K562 (cell line): Measurements from ENCODE around the gene OSBPL3. TPM values are rescaled to one million over a fixed set of nuclear protein-coding genes. Genes with fewer than 3 reads are reported as not detected.

Experiments used
- BRCA1 ChIP-seq, 2 experiments: fragments of 450-650 bp in 1 of 2; sonication (generic) in 1 of 2; formaldehyde crosslinking in 1 of 2; IDR thresholded peaks; 2 replicates each; pipeline versions ENCODE4 v1.5.0 to v1.6.1; 2017 to 2020; ENCODE audit warnings: mild to moderate bottlenecking in 1 of 2, missing genetic modification reagents in 1 of 2
- BRD4 ChIP-seq: fragments of 200-600 bp; sonication (generic); IDR thresholded peaks from 2 replicates; pipeline ENCODE4 v1.6.1; 2017; ENCODE audit warnings: inconsistent platforms
- FOS ChIP-seq: IDR thresholded peaks from 3 replicates; pipeline ENCODE4 v1.6.1; 2011; ENCODE audit not compliant: insufficient read length; ENCODE audit errors: extremely low read depth
- HES1 ChIP-seq: fragments of 450-650 bp; IDR thresholded peaks from 2 replicates; pipeline ENCODE4 v1.6.1; 2016; ENCODE audit warnings: low read depth, mild to moderate bottlenecking, moderate library complexity
- JUND ChIP-seq, 2 experiments: IDR thresholded peaks; 2 replicates in 1 of 2; 3 replicates in 1 of 2; pipeline ENCODE4 v1.6.1; 2011; ENCODE audit warnings: borderline replicate concordance in 2 of 2, low read depth in 2 of 2, low read length in 2 of 2, improper control_type of control experiment in 1 of 2, missing biosample characterization in 1 of 2, missing genetic modification characterization in 1 of 2, missing genetic modification reagents in 1 of 2
- KLF1 ChIP-seq: fragments of 450-650 bp; IDR thresholded peaks from 2 replicates; pipeline ENCODE4 v1.6.1; 2016; ENCODE audit warnings: missing genetic modification characterization, missing compliant biosample characterization
- MTA3 ChIP-seq: fragments of 450-650 bp; formaldehyde crosslinking; IDR thresholded peaks from 2 replicates; pipeline ENCODE4 v1.6.1; 2017; ENCODE audit warnings: mild to moderate bottlenecking, borderline replicate concordance
- NR2C2 ChIP-seq, 2 experiments: fragments of 200-800 bp in 1 of 2; sonication (Bioruptor generic) in 1 of 2; sonication (generic) in 1 of 2; formaldehyde crosslinking in 1 of 2; IDR thresholded peaks; 2 replicates each; pipeline versions ENCODE4 v1.6.1 to v1.8.0; 2016 to 2022; ENCODE audit warnings: mild to moderate bottlenecking in 1 of 2, missing compliant biosample characterization in 1 of 2, missing genetic modification characterization in 1 of 2, missing genetic modification reagents in 1 of 2
- RBFOX2 ChIP-seq: fragments of 200-400 bp; formaldehyde crosslinking; IDR thresholded peaks from 2 replicates; pipeline ENCODE4 v1.6.1; 2017; ENCODE audit warnings: low read depth, mild to moderate bottlenecking, low read length, moderate library complexity
- TFAM ChIP-seq: fragments of 250-450 bp; sonication (Bioruptor Pico); conservative IDR thresholded peaks from 2 replicates; pipeline ENCODE4 v1.5.0; 2021; ENCODE audit warnings: mild to moderate bottlenecking, moderate library complexity
- U2AF2 ChIP-seq: fragments of 200-400 bp; formaldehyde crosslinking; optimal IDR thresholded peaks from 2 replicates; pipeline ENCODE3; 2017; ENCODE audit warnings: low read depth, mild to moderate bottlenecking, low read length
- XRCC4 ChIP-seq: IDR thresholded peaks from one replicate; pipeline ENCODE4 v1.6.1; 2011; ENCODE audit not compliant: insufficient read depth, insufficient read length; ENCODE audit errors: extremely low read depth
- ZBTB17 ChIP-seq: fragments of 450-650 bp; formaldehyde crosslinking; IDR thresholded peaks from 2 replicates; pipeline ENCODE4 v1.4.0; 2020; ENCODE audit warnings: mild to moderate bottlenecking
- ZNF140 ChIP-seq: fragments of 250-450 bp; sonication (Bioruptor Pico); IDR thresholded peaks from 2 replicates; pipeline ENCODE4 v1.8.0; 2021; ENCODE audit warnings: moderate library complexity, mild to moderate bottlenecking, inconsistent platforms
- ZNF431 ChIP-seq: sonication (generic); formaldehyde crosslinking; IDR thresholded peaks from 2 replicates; pipeline ENCODE4 v1.8.0; 2022; ENCODE audit warnings: mild to moderate bottlenecking, missing genetic modification reagents
- ZNF583 ChIP-seq: fragments of 250-450 bp; sonication (Bioruptor Pico); IDR thresholded peaks from 2 replicates; pipeline ENCODE4 v1.4.0; 2020
- ZNF740 ChIP-seq, 3 experiments: fragments of 200-800 bp in 1 of 3; sonication (Bioruptor generic) in 1 of 3; sonication (generic) in 1 of 3; formaldehyde crosslinking in 1 of 3; IDR thresholded peaks; 2 replicates each; pipeline versions ENCODE4 v1.6.1 to v1.8.0; 2016 to 2022; ENCODE audit warnings: mild to moderate bottlenecking in 2 of 3, missing compliant biosample characterization in 2 of 3, missing genetic modification characterization in 2 of 3, missing genetic modification reagents in 1 of 3
- polyA plus RNA-seq, 8 experiments: library from polyadenylated mRNA; depleted of rRNA in 4 of 8; stranded (reverse) in 5 of 8; unstranded in 3 of 8; fragments of >200 nt; fragmentation: Nextera tagmentation in 2 of 8; fragmentation: Illumina TruSeq in 1 of 8; extraction: Ambion mirVana in 2 of 8; extraction: Trizol in 1 of 8; gene quantifications; 2 replicates each; pipeline versions ENCODE4 v1.2.1 to v1.2.3, GENCODE V29; 2011 to 2014; ENCODE audit warnings: inconsistent platforms in 1 of 8, missing spikeins in 1 of 8
- total RNA-seq, 7 experiments: library from RNA; depleted of rRNA in 6 of 7; stranded (reverse); fragments of >200 nt in 6 of 7; fragmentation: Illumina TruSeq in 2 of 7; extraction: Trizol in 2 of 7; gene quantifications; 2 replicates each; pipeline versions ENCODE4 v1.2.1 to v1.2.3, GENCODE V29; 2011 to 2021; ENCODE audit warnings: low replicate concordance in 1 of 7
- TF ChIP-seq, protein P1 (sequence below): fragments of 250-450 bp; sonication (Bioruptor Pico); IDR thresholded peaks from 2 replicates; pipeline ENCODE4 v1.4.0; 2020
- TF ChIP-seq, protein P2 (sequence below): fragments of 250-450 bp; sonication (Bioruptor Pico); IDR thresholded peaks from 2 replicates; pipeline ENCODE4 v1.4.0; 2020

Gene OSBPL3
- total and polyA plus RNA-seq, 9 of the 15 experiments (the other 6 are each of a cell fraction or from before 2014, with no cell fraction given) = 4.8 to 37.2 (median 26.5) TPM

- TF ChIP-seq BRCA1 (IDR thresholded peaks at IDR 0.05) = no peak
- TF ChIP-seq BRCA1 (CRISPR knock-in tag; IDR thresholded peaks at IDR 0.05) = no peak
- TF ChIP-seq ZNF140 (CRISPR knock-in tag) = no peak
- TF ChIP-seq U2AF2 = no peak
- no peak for TF ChIP-seq TFAM (CRISPR knock-in tag)
- no peak for TF ChIP-seq HES1
- TF ChIP-seq RBFOX2 = no peak
- TF ChIP-seq, protein P1, sequence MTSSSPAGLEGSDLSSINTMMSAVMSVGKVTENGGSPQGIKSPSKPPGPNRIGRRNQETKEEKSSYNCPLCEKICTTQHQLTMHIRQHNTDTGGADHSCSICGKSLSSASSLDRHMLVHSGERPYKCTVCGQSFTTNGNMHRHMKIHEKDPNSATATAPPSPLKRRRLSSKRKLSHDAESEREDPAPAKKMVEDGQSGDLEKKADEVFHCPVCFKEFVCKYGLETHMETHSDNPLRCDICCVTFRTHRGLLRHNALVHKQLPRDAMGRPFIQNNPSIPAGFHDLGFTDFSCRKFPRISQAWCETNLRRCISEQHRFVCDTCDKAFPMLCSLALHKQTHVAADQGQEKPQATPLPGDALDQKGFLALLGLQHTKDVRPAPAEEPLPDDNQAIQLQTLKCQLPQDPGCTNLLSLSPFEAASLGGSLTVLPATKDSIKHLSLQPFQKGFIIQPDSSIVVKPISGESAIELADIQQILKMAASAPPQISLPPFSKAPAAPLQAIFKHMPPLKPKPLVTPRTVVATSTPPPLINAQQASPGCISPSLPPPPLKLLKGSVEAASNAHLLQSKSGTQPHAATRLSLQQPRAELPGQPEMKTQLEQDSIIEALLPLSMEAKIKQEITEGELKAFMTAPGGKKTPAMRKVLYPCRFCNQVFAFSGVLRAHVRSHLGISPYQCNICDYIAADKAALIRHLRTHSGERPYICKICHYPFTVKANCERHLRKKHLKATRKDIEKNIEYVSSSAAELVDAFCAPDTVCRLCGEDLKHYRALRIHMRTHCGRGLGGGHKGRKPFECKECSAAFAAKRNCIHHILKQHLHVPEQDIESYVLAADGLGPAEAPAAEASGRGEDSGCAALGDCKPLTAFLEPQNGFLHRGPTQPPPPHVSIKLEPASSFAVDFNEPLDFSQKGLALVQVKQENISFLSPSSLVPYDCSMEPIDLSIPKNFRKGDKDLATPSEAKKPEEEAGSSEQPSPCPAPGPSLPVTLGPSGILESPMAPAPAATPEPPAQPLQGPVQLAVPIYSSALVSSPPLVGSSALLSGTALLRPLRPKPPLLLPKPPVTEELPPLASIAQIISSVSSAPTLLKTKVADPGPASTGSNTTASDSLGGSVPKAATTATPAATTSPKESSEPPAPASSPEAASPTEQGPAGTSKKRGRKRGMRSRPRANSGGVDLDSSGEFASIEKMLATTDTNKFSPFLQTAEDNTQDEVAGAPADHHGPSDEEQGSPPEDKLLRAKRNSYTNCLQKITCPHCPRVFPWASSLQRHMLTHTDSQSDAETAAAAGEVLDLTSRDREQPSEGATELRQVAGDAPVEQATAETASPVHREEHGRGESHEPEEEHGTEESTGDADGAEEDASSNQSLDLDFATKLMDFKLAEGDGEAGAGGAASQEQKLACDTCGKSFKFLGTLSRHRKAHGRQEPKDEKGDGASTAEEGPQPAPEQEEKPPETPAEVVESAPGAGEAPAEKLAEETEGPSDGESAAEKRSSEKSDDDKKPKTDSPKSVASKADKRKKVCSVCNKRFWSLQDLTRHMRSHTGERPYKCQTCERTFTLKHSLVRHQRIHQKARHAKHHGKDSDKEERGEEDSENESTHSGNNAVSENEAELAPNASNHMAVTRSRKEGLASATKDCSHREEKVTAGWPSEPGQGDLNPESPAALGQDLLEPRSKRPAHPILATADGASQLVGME (CRISPR knock-in tag) = no peak
- TF ChIP-seq ZNF431 (CRISPR knock-in tag) = no peak
- peak; percentile 90 for TF ChIP-seq JUND (IDR thresholded peaks at IDR 0.05; ENCODE audit: borderline replicate concordance, low read depth, low read length)
- TF ChIP-seq JUND (tag; IDR thresholded peaks at IDR 0.05; ENCODE audit: borderline replicate concordance, low read depth, low read length) = peak; percentile 92; the same call in 2 of the 3 replicates
- no peak for TF ChIP-seq ZNF740 (CRISPR knock-in tag; IDR thresholded peaks at IDR 0.05)
- TF ChIP-seq ZNF740 (tag; IDR thresholded peaks at IDR 0.05) = no peak
- TF ChIP-seq ZBTB17 (CRISPR knock-in tag) = no peak
- TF ChIP-seq FOS = no peak
- TF ChIP-seq MTA3 = no peak
- no peak for TF ChIP-seq BRD4
- no peak for TF ChIP-seq NR2C2 (CRISPR knock-in tag; IDR thresholded peaks at IDR 0.05)
- no peak for TF ChIP-seq NR2C2 (tag; IDR thresholded peaks at IDR 0.05)
- TF ChIP-seq, protein P2, sequence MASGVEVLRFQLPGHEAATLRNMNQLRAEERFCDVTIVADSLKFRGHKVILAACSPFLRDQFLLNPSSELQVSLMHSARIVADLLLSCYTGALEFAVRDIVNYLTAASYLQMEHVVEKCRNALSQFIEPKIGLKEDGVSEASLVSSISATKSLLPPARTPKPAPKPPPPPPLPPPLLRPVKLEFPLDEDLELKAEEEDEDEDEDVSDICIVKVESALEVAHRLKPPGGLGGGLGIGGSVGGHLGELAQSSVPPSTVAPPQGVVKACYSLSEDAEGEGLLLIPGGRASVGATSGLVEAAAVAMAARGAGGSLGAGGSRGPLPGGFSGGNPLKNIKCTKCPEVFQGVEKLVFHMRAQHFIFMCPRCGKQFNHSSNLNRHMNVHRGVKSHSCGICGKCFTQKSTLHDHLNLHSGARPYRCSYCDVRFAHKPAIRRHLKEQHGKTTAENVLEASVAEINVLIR (CRISPR knock-in tag) = no peak
- no peak for TF ChIP-seq XRCC4
- no peak for TF ChIP-seq KLF1 (tag)
- TF ChIP-seq ZNF583 (CRISPR knock-in tag) = no peak
Observed at GRCh38 chr7:24907311-24907886, 72.6 kb downstream of the OSBPL3 start (continued).
